ENCODE measurements around the gene ADAP1. TPM values are rescaled to one million over a fixed set of nuclear protein-coding genes. Genes with fewer than 3 reads are reported as not detected.

The ADAP1 gene
- total and polyA plus RNA-seq, 2 of the 8 experiments (the other 6 are each of a cell fraction or from before 2014, with no cell fraction given) = 5.8 to 6.1 TPM

DNA sequence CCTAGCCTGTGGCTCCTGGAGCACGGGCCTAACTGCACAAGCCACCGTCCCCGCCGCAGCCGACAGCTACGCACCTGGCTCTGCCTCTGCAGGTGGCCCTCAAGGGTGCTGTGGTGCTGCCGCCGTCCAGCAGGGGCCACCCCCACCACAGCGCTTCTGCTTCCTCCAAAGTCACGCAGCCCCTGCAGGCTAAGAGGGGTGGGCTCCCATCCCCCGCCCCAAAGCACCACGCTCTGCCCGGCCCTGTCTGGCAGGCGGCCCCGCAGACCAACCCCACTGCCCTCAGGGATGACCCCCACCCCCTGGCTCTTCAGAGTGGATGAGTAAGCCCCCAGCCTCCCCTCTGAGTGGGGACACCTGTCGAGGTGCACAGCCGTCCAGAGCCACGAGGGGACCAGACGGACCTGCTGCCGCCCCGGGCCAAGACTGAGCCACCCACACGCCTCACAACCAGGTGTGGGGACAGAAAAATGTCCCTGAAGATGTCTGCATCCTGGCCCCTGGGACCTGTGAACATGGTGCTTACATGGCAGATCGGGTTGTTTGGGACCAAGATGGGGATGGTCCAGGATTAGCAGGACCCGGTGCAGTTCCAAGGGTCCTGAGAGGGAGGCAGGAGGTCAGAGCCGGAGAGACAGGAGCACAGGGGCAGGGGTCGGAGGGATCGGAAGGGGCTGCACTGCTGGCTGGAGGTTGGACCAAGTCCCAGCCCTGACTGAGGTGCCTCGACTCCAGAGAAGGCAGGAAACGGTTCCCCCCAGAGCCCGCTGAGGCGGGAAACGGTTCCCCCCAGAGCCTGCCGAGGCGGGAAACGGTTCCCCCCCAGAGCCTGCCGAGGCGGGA lies 9.0 kb upstream of the ADAP1 start (continued):
- TF ChIP-seq, protein P1, sequence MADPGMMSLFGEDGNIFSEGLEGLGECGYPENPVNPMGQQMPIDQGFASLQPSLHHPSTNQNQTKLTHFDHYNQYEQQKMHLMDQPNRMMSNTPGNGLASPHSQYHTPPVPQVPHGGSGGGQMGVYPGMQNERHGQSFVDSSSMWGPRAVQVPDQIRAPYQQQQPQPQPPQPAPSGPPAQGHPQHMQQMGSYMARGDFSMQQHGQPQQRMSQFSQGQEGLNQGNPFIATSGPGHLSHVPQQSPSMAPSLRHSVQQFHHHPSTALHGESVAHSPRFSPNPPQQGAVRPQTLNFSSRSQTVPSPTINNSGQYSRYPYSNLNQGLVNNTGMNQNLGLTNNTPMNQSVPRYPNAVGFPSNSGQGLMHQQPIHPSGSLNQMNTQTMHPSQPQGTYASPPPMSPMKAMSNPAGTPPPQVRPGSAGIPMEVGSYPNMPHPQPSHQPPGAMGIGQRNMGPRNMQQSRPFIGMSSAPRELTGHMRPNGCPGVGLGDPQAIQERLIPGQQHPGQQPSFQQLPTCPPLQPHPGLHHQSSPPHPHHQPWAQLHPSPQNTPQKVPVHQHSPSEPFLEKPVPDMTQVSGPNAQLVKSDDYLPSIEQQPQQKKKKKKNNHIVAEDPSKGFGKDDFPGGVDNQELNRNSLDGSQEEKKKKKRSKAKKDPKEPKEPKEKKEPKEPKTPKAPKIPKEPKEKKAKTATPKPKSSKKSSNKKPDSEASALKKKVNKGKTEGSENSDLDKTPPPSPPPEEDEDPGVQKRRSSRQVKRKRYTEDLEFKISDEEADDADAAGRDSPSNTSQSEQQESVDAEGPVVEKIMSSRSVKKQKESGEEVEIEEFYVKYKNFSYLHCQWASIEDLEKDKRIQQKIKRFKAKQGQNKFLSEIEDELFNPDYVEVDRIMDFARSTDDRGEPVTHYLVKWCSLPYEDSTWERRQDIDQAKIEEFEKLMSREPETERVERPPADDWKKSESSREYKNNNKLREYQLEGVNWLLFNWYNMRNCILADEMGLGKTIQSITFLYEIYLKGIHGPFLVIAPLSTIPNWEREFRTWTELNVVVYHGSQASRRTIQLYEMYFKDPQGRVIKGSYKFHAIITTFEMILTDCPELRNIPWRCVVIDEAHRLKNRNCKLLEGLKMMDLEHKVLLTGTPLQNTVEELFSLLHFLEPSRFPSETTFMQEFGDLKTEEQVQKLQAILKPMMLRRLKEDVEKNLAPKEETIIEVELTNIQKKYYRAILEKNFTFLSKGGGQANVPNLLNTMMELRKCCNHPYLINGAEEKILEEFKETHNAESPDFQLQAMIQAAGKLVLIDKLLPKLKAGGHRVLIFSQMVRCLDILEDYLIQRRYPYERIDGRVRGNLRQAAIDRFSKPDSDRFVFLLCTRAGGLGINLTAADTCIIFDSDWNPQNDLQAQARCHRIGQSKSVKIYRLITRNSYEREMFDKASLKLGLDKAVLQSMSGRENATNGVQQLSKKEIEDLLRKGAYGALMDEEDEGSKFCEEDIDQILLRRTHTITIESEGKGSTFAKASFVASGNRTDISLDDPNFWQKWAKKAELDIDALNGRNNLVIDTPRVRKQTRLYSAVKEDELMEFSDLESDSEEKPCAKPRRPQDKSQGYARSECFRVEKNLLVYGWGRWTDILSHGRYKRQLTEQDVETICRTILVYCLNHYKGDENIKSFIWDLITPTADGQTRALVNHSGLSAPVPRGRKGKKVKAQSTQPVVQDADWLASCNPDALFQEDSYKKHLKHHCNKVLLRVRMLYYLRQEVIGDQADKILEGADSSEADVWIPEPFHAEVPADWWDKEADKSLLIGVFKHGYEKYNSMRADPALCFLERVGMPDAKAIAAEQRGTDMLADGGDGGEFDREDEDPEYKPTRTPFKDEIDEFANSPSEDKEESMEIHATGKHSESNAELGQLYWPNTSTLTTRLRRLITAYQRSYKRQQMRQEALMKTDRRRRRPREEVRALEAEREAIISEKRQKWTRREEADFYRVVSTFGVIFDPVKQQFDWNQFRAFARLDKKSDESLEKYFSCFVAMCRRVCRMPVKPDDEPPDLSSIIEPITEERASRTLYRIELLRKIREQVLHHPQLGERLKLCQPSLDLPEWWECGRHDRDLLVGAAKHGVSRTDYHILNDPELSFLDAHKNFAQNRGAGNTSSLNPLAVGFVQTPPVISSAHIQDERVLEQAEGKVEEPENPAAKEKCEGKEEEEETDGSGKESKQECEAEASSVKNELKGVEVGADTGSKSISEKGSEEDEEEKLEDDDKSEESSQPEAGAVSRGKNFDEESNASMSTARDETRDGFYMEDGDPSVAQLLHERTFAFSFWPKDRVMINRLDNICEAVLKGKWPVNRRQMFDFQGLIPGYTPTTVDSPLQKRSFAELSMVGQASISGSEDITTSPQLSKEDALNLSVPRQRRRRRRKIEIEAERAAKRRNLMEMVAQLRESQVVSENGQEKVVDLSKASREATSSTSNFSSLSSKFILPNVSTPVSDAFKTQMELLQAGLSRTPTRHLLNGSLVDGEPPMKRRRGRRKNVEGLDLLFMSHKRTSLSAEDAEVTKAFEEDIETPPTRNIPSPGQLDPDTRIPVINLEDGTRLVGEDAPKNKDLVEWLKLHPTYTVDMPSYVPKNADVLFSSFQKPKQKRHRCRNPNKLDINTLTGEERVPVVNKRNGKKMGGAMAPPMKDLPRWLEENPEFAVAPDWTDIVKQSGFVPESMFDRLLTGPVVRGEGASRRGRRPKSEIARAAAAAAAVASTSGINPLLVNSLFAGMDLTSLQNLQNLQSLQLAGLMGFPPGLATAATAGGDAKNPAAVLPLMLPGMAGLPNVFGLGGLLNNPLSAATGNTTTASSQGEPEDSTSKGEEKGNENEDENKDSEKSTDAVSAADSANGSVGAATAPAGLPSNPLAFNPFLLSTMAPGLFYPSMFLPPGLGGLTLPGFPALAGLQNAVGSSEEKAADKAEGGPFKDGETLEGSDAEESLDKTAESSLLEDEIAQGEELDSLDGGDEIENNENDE (IDR thresholded peaks at IDR 0.05; ENCODE audit: insufficient replicate concordance, low read length) = no peak
- TF ChIP-seq CBX5 (IDR thresholded peaks at IDR 0.05; ENCODE audit: low read depth, low read length) = no peak
- TF ChIP-seq MAFK (IDR thresholded peaks at IDR 0.05; ENCODE audit: low read depth, low read length) = no peak
- no peak for TF ChIP-seq BACH1 (IDR thresholded peaks at IDR 0.05; ENCODE audit: low read length)
- TF ChIP-seq, protein P2, sequence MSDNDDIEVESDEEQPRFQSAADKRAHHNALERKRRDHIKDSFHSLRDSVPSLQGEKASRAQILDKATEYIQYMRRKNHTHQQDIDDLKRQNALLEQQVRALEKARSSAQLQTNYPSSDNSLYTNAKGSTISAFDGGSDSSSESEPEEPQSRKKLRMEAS (IDR thresholded peaks at IDR 0.05) = no peak
- TF ChIP-seq, protein P3, sequence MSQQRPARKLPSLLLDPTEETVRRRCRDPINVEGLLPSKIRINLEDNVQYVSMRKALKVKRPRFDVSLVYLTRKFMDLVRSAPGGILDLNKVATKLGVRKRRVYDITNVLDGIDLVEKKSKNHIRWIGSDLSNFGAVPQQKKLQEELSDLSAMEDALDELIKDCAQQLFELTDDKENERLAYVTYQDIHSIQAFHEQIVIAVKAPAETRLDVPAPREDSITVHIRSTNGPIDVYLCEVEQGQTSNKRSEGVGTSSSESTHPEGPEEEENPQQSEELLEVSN (IDR thresholded peaks at IDR 0.05) = peak; percentile 65; the same call in 1 of the 2 replicates
- TF ChIP-seq BRCA1 (IDR thresholded peaks at IDR 0.05; ENCODE audit: low read depth, low read length) = no peak
